Breast epithelium (tissue), 3 donors: ENCODE results near the gene RPS6KA1.

ENCODE experiments used
- POLR2A ChIP-seq: fragments of 450-650 bp; IDR thresholded peaks from one replicate; pipeline ENCODE4 v1.6.1; 2016; ENCODE audit warnings: antibody characterized with exemption, mild to moderate bottlenecking, moderate library complexity
- POLR2AphosphoS5 ChIP-seq, 3 donors: sonication (generic); formaldehyde crosslinking; IDR thresholded peaks; one replicate each; pipeline ENCODE4 v1.6.1; 2017; ENCODE audit warnings: antibody characterized with exemption in 3 of 3
- TF ChIP-seq, protein P1 (sequence below), 3 donors: fragments of 450-650 bp; IDR thresholded peaks; one replicate each; pipeline ENCODE4 v1.5.1; 2016 to 2017; ENCODE audit warnings: antibody characterized with exemption in 3 of 3, mild to moderate bottlenecking in 3 of 3, moderate library complexity in 3 of 3

- TF ChIP-seq, protein P1, sequence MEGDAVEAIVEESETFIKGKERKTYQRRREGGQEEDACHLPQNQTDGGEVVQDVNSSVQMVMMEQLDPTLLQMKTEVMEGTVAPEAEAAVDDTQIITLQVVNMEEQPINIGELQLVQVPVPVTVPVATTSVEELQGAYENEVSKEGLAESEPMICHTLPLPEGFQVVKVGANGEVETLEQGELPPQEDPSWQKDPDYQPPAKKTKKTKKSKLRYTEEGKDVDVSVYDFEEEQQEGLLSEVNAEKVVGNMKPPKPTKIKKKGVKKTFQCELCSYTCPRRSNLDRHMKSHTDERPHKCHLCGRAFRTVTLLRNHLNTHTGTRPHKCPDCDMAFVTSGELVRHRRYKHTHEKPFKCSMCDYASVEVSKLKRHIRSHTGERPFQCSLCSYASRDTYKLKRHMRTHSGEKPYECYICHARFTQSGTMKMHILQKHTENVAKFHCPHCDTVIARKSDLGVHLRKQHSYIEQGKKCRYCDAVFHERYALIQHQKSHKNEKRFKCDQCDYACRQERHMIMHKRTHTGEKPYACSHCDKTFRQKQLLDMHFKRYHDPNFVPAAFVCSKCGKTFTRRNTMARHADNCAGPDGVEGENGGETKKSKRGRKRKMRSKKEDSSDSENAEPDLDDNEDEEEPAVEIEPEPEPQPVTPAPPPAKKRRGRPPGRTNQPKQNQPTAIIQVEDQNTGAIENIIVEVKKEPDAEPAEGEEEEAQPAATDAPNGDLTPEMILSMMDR (IDR thresholded peaks at IDR 0.05) = peak; percentile 94 to 96 (median 96)
- no peak for TF ChIP-seq POLR2AphosphoS5 (IDR thresholded peaks at IDR 0.05)
- no peak for TF ChIP-seq POLR2A
Observed at GRCh38 chr1:26602378-26602959, 72.9 kb downstream of the RPS6KA1 start.
